IMR-90 (cell line): ENCODE results near the gene C10orf62. TPM values are rescaled to one million over a fixed set of nuclear protein-coding genes. Genes with fewer than 3 reads are reported as not detected.

Experiments
- ATAC-seq: fragments of 200-7000 bp; cut with Tn5 transposase; 2 replicates; pipeline ENCODE4 v1.9.1; 2020; ENCODE audit warnings: low read depth, mild to moderate bottlenecking, moderate library complexity
- BruUV-seq: library from RNA; stranded (reverse); fragments of 400-500 nt; replicated peaks from 2 replicates; lab custom pipeline; 2021; lab: Mats Ljungman, UMichigan
- CTCF ChIA-PET: fragments of 300-600 bp; formaldehyde crosslinking; extraction: SDS; loops from one replicate; lab custom pipeline; 2021; ENCODE audit warnings: antibody characterized with exemption; lab: Yijun Ruan, JAX
- POLR2A ChIA-PET: fragments of 300-600 bp; sonication (Branson Sonifier 250); formaldehyde crosslinking; loops from one replicate; lab custom pipeline; 2022; ENCODE audit warnings: antibody characterized with exemption; ENCODE audit not compliant: unreplicated experiment; lab: Charles Lee
- DNase-seq: peaks from one replicate; pipeline ENCODE4 v3.0.0; 2013
- H2AFZ ChIP-seq: replicated peaks from 2 replicates; pipeline ENCODE3; 2013; ENCODE audit warnings: low read length, mild to moderate bottlenecking; ENCODE audit not compliant: poor library complexity
- H2AK5ac ChIP-seq: 2 replicates; pipeline ENCODE4 v1.6.1; 2013; ENCODE audit warnings: low read depth, low read length, inconsistent platforms
- H2AK9ac ChIP-seq: replicated peaks from 2 replicates; pipeline ENCODE3; 2013; ENCODE audit warnings: mild to moderate bottlenecking, low read depth, low read length, moderate library complexity; ENCODE audit not compliant: poor library complexity
- H2BK120ac ChIP-seq: 2 replicates; pipeline ENCODE4 v1.6.1; 2013; ENCODE audit warnings: low read depth, low read length, inconsistent platforms
- H2BK15ac ChIP-seq: 3 replicates; pipeline ENCODE4 v1.6.1; 2013; ENCODE audit warnings: low read depth, low read length, inconsistent platforms
- H2BK20ac ChIP-seq: 2 replicates; pipeline ENCODE4 v1.6.1; 2013; ENCODE audit warnings: low read depth, mild to moderate bottlenecking, inconsistent platforms, low read length, moderate library complexity
- H2BK5ac ChIP-seq: 2 replicates; pipeline ENCODE4 v1.6.1; 2013; ENCODE audit warnings: mild to moderate bottlenecking, low read depth, low read length, inconsistent platforms; ENCODE audit not compliant: poor library complexity, severe bottlenecking
- H3K14ac ChIP-seq: replicated peaks from 2 replicates; pipeline ENCODE4 v1.6.1; 2013; ENCODE audit warnings: low read depth, low read length, inconsistent platforms
- H3K18ac ChIP-seq: 2 replicates; pipeline ENCODE4 v1.6.1; 2013; ENCODE audit warnings: low read depth, low read length, control low read depth
- H3K23ac ChIP-seq: 2 replicates; pipeline ENCODE4 v1.6.1; 2013; ENCODE audit warnings: low read depth, low read length, inconsistent platforms
- H3K27ac ChIP-seq: 2 replicates; pipeline ENCODE4 v1.5.1; 2013; ENCODE audit warnings: mild to moderate bottlenecking, control low read depth, low read length; ENCODE audit not compliant: insufficient read depth
- H3K27me3 ChIP-seq: 2 replicates; pipeline ENCODE4 v1.6.1; 2013; ENCODE audit warnings: low read length; ENCODE audit not compliant: control insufficient read depth, insufficient read depth
- H3K36me3 ChIP-seq: 2 replicates; pipeline ENCODE4 v1.6.1; 2013; ENCODE audit warnings: low read length, mixed read lengths; ENCODE audit not compliant: control insufficient read depth, insufficient read depth
- H3K4ac ChIP-seq: 2 replicates; pipeline ENCODE4 v1.6.1; 2013; ENCODE audit warnings: low read depth, low read length, inconsistent platforms
- H3K4me1 ChIP-seq: 2 replicates; pipeline ENCODE4 v1.6.1; 2013; ENCODE audit warnings: low read length, mixed read lengths; ENCODE audit not compliant: control insufficient read depth, insufficient read depth
- H3K4me2 ChIP-seq: 2 replicates; pipeline ENCODE4 v1.6.1; 2013; ENCODE audit warnings: low read depth, mild to moderate bottlenecking, control low read depth, low read length, moderate library complexity
- H3K4me3 ChIP-seq: 2 replicates; pipeline ENCODE4 v1.5.1; 2013; ENCODE audit warnings: low read depth, mild to moderate bottlenecking, control low read depth, low read length, moderate library complexity; ENCODE audit not compliant: insufficient read depth
- H3K56ac ChIP-seq: 2 replicates; pipeline ENCODE4 v1.6.1; 2013; ENCODE audit warnings: low read length, inconsistent platforms; ENCODE audit not compliant: insufficient read depth; ENCODE audit errors: extremely low read depth
- H3K79me1 ChIP-seq, 2 experiments: 2 replicates each; pipeline ENCODE4 v1.6.1; 2013; ENCODE audit warnings: low read length in 2 of 2, inconsistent platforms in 1 of 2, low read depth in 1 of 2
- H3K9ac ChIP-seq: 2 replicates; pipeline ENCODE4 v1.6.1; 2013; ENCODE audit warnings: low read depth, low read length, control low read depth
- H3K9me1 ChIP-seq: 2 replicates; pipeline ENCODE4 v1.6.1; 2013; ENCODE audit warnings: low read length, inconsistent platforms; ENCODE audit not compliant: insufficient read depth
- H3K9me3 ChIP-seq: 2 replicates; pipeline ENCODE4 v1.6.1; 2013; ENCODE audit warnings: low read length; ENCODE audit not compliant: control insufficient read depth, insufficient read depth
- H4K20me1 ChIP-seq: 2 replicates; pipeline ENCODE4 v1.6.1; 2013; ENCODE audit warnings: low read length, inconsistent platforms; ENCODE audit not compliant: insufficient read depth
- H4K5ac ChIP-seq: 2 replicates; pipeline ENCODE4 v1.6.1; 2013; ENCODE audit warnings: mild to moderate bottlenecking, low read depth, low read length, control low read depth
- H4K8ac ChIP-seq, 2 experiments: 2 replicates each; pipeline ENCODE4 v1.6.1; 2013; ENCODE audit warnings: low read depth in 2 of 2, low read length in 2 of 2, control low read depth in 1 of 2, inconsistent platforms in 1 of 2
- H4K91ac ChIP-seq: 2 replicates; pipeline ENCODE4 v1.6.1; 2013; ENCODE audit warnings: low read depth, low read length, inconsistent platforms; ENCODE audit not compliant: insufficient read depth
- BHLHE40 ChIP-seq: fragments of 150-350 bp; IDR thresholded peaks from 2 replicates; pipeline ENCODE4 v1.6.1; 2016; ENCODE audit warnings: mild to moderate bottlenecking, low read depth, low read length
- CEBPB ChIP-seq: IDR thresholded peaks from 2 replicates; pipeline ENCODE4 v1.6.1; 2012; ENCODE audit warnings: low read depth, low read length, improper control_type of control experiment
- CHD1 ChIP-seq: IDR thresholded peaks from 2 replicates; pipeline ENCODE4 v1.6.1; 2012; ENCODE audit warnings: low read depth, low read length, improper control_type of control experiment
- CTCF ChIP-seq: conservative IDR thresholded peaks from 2 replicates; pipeline ENCODE4 v1.5.1; 2012; ENCODE audit warnings: mild to moderate bottlenecking, low read depth, low read length, improper control_type of control experiment
- FOS ChIP-seq: fragments of 150-350 bp; IDR thresholded peaks from 2 replicates; pipeline ENCODE4 v1.6.1; 2016; ENCODE audit warnings: low read depth, low read length
- MAFK ChIP-seq: IDR thresholded peaks from 2 replicates; pipeline ENCODE4 v1.6.1; 2012; ENCODE audit warnings: low read depth, low read length, improper control_type of control experiment
- MAZ ChIP-seq: IDR thresholded peaks from 2 replicates; pipeline ENCODE4 v1.6.1; 2012; ENCODE audit warnings: low read depth, mild to moderate bottlenecking, low read length, improper control_type of control experiment, moderate library complexity, borderline replicate concordance
- MXI1 ChIP-seq: IDR thresholded peaks from 2 replicates; pipeline ENCODE4 v1.6.1; 2012; ENCODE audit warnings: low read depth, mild to moderate bottlenecking, low read length, moderate library complexity, borderline replicate concordance
- NFE2L2 ChIP-seq: fragments of 150-350 bp; IDR thresholded peaks from 2 replicates; pipeline ENCODE4 v1.6.1; 2016; ENCODE audit warnings: low read depth, mild to moderate bottlenecking, low read length
- POLR2A ChIP-seq: IDR thresholded peaks from 2 replicates; pipeline ENCODE4 v1.6.1; 2012; ENCODE audit warnings: mild to moderate bottlenecking, low read depth, low read length
- RAD21 ChIP-seq: IDR thresholded peaks from 2 replicates; pipeline ENCODE4 v1.6.1; 2012; ENCODE audit warnings: low read length, improper control_type of control experiment
- RCOR1 ChIP-seq: IDR thresholded peaks from 2 replicates; pipeline ENCODE4 v1.6.1; 2012; ENCODE audit warnings: mild to moderate bottlenecking, low read length, improper control_type of control experiment; ENCODE audit not compliant: insufficient replicate concordance
- RFX5 ChIP-seq: IDR thresholded peaks from 2 replicates; pipeline ENCODE4 v1.8.0; 2012; ENCODE audit warnings: low read depth, mild to moderate bottlenecking, low read length, moderate library complexity
- SMC3 ChIP-seq: fragments of 150-350 bp; IDR thresholded peaks from 2 replicates; pipeline ENCODE4 v1.6.1; 2016; ENCODE audit warnings: low read depth, mild to moderate bottlenecking, antibody characterized with exemption, low read length, moderate library complexity
- WGBS, 2 experiments: methylation state at CpG; one replicate each; pipeline versions ENCODE4 v1.1.5 to v1.1.7; 2013; ENCODE audit warnings: missing lambda C conversion rate in 2 of 2; ENCODE audit not compliant: insufficient read length in 1 of 2; ENCODE audit errors: extremely low coverage in 2 of 2; 5-methylcytosine and 5-hydroxymethylcytosine counted together
- dilution Hi-C: fragments of 300-500 bp; cut with HindIII; formaldehyde crosslinking; loops from one replicate; pipeline ENCODE4 v1.14.3; 2018; ENCODE audit warnings: low sequenced_read_pairs; ENCODE audit not compliant: unreplicated experiment
- in situ Hi-C: fragments of 300-500 bp; cut with MboI; formaldehyde crosslinking; loops from 3 replicates; pipeline ENCODE4 v1.14.3; 2019; ENCODE audit warnings: low sequenced_read_pairs, inconsistent platforms, mixed read lengths
- intact Hi-C: fragments of 100-400 bp; cut with micrococcal nuclease; formaldehyde crosslinking; loops from 2 replicates; pipeline ENCODE4 v1.10.0; 2022
- polyA plus RNA-seq, 3 experiments: library from polyadenylated mRNA; depleted of rRNA; stranded (reverse); fragments of >200 nt; gene quantifications; 2 replicates each; pipeline ENCODE4 v1.2.3, GENCODE V29; 2012; ENCODE audit warnings: low replicate concordance in 1 of 3
- total RNA-seq: library from RNA; depleted of rRNA; stranded (reverse); fragments of >200 nt; gene quantifications from 2 replicates; pipeline ENCODE4 v1.2.3, GENCODE V29; 2012
- TF ChIP-seq, protein P1 (sequence below): fragments of 150-350 bp; IDR thresholded peaks from 2 replicates; pipeline ENCODE4 v1.6.1; 2017; ENCODE audit warnings: mild to moderate bottlenecking, antibody characterized with exemption, low read length, low read depth
- TF ChIP-seq, protein P2 (sequence below): fragments of 150-350 bp; IDR thresholded peaks from 2 replicates; pipeline ENCODE4 v1.6.1; 2016; ENCODE audit warnings: low read depth, mild to moderate bottlenecking, low read length, moderate library complexity, borderline replicate concordance

The C10orf62 gene
- total and polyA plus RNA-seq, 2 of the 4 experiments (the other 2 are of a cell fraction), result not detected

DNA sequence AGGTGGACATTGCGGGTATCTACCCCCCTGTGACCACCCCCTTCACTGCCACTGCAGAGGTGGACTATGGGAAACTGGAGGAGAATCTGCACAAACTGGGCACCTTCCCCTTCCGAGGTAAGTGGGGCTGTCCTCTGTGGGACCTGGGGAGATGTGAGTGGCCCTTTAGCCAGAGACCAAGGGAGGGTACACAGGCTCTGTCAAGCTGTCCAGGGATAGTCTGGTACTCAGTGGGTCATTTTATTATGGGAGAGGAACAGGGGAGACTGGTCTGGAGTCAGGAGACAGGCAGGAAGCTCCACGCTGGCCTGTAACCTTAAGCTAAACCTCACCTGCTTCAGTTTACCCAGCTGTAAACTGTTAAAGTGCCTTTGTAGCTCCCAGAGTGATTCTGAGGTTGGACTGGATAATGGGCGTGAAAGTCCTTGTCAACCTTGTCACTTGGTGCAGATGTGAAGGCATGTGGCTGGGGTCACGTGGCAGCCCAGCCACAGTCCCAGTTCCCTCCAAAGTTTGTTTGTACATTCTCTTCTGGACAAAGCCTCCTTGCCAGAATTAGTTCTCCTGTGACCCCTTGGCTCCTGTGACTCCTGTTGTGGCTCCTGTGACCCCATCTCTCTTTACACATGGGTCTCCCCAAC, 4.6 kb upstream of the C10orf62 start:
- H3K79me1 ChIP-seq, result no peaks in the 10 kb centered on the region
- no peak overlapping the region for H2BK120ac ChIP-seq
- H4K20me1 ChIP-seq, result no peaks in the 10 kb centered on the region
- H3K9me1 ChIP-seq, result 0 out of 2 replicates have a peak, but pooled peaks cover 6% of the 10 kb centered on the region
- DNase-seq (no peak), ATAC-seq (no peak)
- H4K91ac ChIP-seq, result no peak overlapping the region
- H3K9me3 ChIP-seq, result no peaks in the 10 kb centered on the region
- no peak overlapping the region for H2AK9ac ChIP-seq
- dilution Hi-C loops, result no loop called here
- no peak overlapping the region for H2BK15ac ChIP-seq
- no peak for TF ChIP-seq BHLHE40
- no peak for TF ChIP-seq POLR2A
- no peak for TF ChIP-seq NFE2L2
- TF ChIP-seq RFX5, result no peak
- no peak for TF ChIP-seq RAD21
- no peak for TF ChIP-seq MAFK
- no peak for TF ChIP-seq MXI1
- no peak for TF ChIP-seq FOS
- no peak for TF ChIP-seq CEBPB
- TF ChIP-seq SMC3, result no peak
- TF ChIP-seq, protein P1, sequence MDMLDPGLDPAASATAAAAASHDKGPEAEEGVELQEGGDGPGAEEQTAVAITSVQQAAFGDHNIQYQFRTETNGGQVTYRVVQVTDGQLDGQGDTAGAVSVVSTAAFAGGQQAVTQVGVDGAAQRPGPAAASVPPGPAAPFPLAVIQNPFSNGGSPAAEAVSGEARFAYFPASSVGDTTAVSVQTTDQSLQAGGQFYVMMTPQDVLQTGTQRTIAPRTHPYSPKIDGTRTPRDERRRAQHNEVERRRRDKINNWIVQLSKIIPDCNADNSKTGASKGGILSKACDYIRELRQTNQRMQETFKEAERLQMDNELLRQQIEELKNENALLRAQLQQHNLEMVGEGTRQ, result no peak
- TF ChIP-seq MAZ, result no peak
- TF ChIP-seq RCOR1, result no peak
- TF ChIP-seq CTCF, result no peak
- TF ChIP-seq, protein P2, sequence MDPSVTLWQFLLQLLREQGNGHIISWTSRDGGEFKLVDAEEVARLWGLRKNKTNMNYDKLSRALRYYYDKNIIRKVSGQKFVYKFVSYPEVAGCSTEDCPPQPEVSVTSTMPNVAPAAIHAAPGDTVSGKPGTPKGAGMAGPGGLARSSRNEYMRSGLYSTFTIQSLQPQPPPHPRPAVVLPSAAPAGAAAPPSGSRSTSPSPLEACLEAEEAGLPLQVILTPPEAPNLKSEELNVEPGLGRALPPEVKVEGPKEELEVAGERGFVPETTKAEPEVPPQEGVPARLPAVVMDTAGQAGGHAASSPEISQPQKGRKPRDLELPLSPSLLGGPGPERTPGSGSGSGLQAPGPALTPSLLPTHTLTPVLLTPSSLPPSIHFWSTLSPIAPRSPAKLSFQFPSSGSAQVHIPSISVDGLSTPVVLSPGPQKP, result no peak
- no peak for TF ChIP-seq CHD1
- no peak overlapping the region for H2BK20ac ChIP-seq
- 100% methylated on average over 1 of the region's 5 CpGs; no CpG with 5 or more reads in 1 of the 2 experiments for WGBS, 2 experiments
- in situ Hi-C loops, result no loop called here
- no peaks in the 10 kb centered on the region for H3K27me3 ChIP-seq
- ChIA-PET POLR2A (no interaction called here), CTCF (interaction anchor here (1.2 kb wide), 1 partner anchor 28 kb away, joined by 3 read pairs; no protein-coding TSS in a partner anchor)
- H2AK5ac ChIP-seq, result no peak overlapping the region
- H3K4ac ChIP-seq, result no peak overlapping the region
- no peak overlapping the region for H3K18ac ChIP-seq
- no peak overlapping the region for H3K23ac ChIP-seq
- H3K9ac ChIP-seq, result no peak overlapping the region
- no TSS peak for BruUV-seq
- no peak overlapping the region for H2BK5ac ChIP-seq
- H3K36me3 ChIP-seq, result no peaks in the 10 kb centered on the region
- H3K4me3 ChIP-seq, result no peak overlapping the region
- H3K4me1 ChIP-seq, result peaks cover 3% of the 10 kb centered on the region; the same call in 1 of the 2 replicates
- H4K8ac ChIP-seq, result no peak overlapping the region
- H3K14ac ChIP-seq, result no peak overlapping the region
- H3K56ac ChIP-seq, result no peak overlapping the region
- H4K5ac ChIP-seq, result no peak overlapping the region
- H3K27ac ChIP-seq, result no peak overlapping the region
- no peak overlapping the region for H2AFZ ChIP-seq
- intact Hi-C loops, result no loop called here
- H3K4me2 ChIP-seq, result no peak overlapping the region
